HG02840 (cell line): Measurements from ENCODE around the gene AFF3.
"Not testable (repeated sequence)": the region's sequence is repeated elsewhere in the genome, so short reads cannot be mapped to it uniquely, and the experiment has no call there.

Source experiments
- ATAC-seq: cut with Tn5 transposase; IDR thresholded peaks from one replicate; pipeline ENCODE4 v1.9.1; 2021; ENCODE audit warnings: mild to moderate bottlenecking, moderate library complexity, moderate number of reproducible peaks; ENCODE audit not compliant: unreplicated experiment, low FRiP score

The AFF3 gene

DNA sequence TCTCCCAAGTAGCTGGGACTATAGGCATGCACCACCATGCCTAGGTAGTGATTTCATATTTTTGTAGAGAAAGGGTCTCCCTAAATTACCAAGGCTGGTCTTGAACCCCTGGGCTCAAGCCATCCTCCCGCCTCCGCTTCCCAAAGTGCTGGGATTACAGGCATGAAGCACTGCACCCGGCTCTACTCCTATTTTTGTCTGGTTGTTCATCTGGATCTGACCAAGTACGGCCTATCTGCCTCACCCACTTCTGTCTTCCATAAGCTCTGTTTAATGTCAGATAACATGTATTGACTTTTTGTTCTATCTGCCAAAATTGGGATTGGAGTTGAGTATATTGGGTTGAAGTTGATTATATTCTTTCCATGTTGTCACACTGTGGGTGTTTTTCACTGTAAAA is 198.4 kb downstream of the AFF3 start:
- ATAC-seq: no peak

DNA sequence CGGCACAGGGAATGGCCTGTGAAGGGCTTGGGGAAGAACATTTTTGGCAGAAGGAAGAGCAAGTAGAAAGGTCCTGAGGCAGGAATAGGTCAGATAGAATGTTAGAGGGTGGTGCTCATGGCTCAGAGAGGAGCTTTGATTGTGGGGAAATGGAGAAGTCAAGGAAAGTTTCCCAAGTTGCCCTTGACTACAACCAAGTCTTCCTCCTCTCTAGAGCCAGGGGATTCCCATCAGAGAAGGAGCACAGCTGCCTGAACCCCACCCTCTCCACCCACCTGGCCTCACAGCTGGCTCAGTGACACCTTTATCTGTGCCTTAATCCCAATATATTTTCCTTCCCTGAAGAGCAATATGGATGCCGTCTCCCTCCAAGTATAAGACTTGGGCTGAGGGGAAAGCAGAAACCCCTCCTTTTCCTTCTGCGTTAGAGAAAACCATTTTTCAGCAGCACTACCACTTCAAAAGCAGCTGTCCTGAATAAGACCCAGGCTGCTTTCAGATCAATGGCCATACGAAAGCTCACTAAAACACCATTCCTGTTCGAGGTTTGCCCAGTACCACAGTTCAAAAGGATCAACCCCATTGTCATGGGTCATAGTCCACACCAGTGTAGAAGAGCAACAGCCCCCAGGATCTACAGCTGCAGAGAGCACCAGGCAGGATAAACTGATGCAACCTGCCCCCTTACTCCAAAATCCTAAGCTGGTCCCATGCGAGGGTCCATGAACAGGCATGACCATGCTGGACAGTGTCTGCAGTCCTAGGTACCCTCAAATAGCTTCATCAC is 199.6 kb downstream of the AFF3 start:
- ATAC-seq: no peak

DNA sequence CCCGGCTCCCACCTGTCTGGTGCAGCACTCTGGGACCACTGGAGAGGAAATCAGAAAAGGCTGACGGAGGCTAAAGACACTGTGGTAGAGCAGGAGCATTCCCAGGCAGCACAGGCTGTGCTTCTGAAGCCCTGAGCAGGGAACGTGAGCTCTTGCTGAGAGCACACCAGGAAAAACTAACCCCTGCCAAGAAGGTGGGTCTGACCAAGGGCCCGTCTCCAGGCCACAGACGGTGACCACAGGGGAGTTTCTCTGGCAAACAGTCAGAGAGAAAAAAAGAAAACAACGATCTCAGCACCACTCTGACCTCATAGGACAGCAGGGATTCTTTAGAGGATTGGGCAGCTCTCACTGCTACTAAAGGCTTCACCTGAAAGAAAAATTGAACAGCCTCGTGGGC is 201.4 kb downstream of the AFF3 start:
- no peak for ATAC-seq

DNA sequence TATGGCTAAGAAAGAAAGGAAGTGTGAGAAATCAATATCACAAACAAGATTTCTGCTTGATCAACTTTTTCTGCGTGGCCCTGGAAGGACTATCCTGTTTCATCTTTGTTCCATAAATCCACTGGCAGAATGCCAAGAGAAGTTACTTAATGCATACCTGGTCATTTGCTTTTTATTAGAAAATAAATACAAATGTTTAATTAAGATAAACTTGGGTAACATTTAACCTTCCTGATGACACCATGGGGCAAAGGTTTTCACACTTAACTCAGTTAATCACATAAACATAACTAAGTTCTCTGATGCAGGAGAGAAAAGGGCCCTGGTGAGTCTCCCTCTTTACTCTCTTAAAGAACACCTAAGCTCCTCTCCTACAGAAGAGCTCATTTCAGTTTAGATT is 203.3 kb downstream of the AFF3 start:
- no peak for ATAC-seq

DNA sequence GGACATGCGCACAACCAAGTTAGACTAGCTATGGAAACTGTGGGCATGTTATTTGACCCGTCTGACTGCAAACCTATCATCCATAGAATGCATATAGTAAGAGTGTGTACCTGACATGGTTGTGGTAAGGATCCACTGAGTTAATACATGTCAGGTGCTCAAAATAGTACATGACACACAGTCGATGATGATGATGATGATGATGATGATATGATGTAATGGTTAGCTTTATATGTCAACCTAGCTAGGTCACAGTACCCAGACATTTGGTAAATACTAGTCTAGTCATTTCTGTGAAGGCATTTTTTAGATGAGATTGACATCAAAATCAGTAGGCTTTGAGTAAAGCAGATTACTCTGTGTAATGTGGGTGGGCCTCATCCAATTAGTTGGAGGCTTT is 204.1 kb downstream of the AFF3 start:
- ATAC-seq: no peak

DNA sequence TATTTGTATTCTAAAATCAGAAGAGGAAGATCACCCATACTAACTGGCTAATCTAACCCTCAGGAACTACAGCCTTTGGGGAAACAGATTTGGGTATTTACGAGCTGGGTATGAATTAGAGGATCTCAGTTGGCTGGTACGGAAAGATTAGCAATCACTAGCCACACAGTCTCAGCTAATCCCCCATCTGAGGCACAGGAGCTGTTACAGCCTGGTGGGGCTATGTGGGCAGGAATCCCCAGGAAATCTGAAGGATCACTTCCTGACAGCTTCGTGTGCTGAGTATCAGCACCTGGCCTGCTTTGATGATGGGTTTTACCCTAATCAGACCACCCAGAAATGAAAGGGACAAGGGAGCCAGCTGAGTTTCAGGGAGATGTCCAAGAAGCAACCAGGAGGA is 206.3 kb downstream of the AFF3 start:
- ATAC-seq: no peak

DNA sequence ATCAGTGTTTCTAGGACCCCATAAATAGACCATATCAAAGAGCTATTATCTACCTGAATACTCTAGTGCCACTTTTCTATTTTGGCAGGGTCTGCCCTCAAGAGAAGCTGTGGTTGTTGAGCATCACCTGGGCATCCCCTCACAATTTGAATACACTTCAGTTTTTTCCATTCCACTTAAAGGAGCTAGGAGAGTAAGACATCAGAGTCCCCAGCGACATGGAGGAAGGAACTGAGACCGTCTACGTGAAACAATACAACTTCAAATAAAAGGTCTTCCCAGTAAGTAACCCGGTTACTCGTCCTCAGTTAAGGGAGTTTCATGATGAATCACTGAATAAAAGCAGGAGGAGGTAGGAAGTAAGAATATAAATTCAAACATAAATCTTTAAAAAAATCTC is 206.7 kb downstream of the AFF3 start:
- no peak for ATAC-seq

DNA sequence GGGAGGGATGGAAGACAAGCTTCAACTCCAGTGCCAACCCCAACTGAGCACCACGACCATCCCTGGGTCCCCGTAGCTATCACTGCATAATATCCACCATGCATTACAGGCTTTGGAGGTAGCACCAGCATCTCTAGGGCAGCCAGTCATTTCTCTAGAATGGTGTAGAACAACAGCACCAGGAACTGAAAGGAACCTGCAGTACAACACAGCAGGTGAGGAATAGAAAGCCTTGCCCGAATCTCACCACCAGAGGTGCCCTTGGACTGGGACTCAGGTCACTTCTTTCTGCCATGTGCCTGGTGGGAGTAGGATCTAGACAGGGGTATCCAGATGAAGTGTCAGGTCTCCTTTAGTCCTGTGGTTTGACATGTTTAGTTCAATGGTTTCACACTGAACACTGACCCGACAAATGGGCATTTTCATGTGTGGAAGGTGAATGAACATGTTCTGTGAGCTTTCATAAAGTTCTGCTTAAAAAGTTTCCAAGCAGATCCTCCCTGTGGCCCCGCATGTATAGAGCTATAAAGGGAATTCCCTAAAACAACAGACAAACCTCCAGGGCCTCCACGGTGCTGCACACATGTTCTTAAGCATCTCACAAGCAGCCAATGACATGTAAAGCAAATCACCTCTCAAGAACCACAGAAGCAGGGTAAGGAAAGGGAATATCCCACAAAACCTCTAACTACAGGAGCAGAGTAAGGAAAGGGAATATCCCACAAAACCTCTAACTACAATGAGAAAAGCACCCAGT is 208.3 kb downstream of the AFF3 start:
- ATAC-seq: no peak

DNA sequence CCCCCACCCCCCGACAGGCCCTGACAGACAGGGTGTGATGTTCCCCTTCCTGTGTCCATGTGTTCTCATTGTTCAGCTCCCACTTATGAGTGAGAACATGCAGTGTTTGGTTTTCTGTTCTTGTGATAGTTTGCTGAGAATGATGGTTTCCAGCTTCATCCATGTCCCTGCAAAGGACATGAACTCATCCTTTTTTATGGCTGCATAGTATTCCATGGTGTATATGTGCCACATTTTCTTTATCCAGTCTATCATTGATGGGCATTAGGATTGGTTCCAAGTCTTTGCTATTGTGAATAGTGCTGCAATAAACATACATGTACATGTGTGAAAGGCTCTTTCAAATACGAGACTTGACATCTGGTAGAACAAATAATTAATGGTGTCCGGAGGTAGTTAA is 208.9 kb downstream of the AFF3 start:
- not testable (repeated sequence) for ATAC-seq

DNA sequence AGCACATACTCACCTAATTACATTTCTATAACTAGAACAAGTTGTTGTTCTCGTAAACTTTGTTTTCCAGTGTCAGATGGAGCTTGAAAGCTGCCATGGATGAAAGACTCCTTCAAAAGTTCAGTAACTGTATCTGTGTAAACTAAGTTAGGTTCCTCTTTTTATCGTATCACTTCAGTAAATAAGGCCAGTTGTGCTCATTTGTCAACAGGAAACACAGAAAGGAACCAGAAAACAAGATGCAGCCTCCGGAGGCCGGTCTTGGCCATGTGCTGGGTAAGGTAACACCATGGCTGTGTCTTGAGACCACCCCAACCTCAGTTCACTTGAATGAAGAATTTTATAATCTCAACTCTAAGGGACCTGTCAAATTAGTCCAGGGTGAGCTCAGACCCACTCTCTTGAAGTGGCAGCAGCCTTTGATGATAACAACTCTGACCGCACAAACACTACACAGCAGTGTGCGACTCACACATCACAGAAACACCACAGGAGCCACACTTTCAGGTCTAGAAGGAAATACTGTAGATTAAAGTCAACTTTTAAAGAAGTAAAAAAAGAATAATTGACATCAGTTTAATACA is 213.8 kb downstream of the AFF3 start:
- ATAC-seq: no peak

DNA sequence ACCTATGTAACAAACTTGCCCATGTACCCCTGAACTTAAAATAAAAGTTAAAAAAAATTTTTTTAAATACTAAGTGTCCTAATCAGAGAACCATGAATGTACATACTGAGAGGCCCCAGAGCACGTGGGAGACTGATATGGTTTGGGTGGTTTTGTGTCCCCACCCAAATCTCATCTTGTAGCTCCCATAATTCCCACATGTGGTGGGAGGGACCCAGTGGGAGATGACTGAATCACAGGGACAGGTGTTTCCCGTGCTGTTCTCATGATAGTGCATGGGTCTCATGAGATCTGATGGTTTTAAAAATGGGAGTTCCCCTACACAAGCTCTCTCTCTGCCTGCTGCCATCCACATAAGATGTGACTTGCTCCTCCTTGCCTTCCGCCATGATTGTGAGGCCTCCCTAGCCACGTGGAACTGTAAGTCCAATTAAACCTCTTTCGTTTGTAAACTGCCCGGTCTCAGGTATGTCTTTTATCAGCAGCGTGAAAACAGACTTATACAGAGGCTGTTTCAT is 214.6 kb downstream of the AFF3 start:
- not testable (repeated sequence) for ATAC-seq

DNA sequence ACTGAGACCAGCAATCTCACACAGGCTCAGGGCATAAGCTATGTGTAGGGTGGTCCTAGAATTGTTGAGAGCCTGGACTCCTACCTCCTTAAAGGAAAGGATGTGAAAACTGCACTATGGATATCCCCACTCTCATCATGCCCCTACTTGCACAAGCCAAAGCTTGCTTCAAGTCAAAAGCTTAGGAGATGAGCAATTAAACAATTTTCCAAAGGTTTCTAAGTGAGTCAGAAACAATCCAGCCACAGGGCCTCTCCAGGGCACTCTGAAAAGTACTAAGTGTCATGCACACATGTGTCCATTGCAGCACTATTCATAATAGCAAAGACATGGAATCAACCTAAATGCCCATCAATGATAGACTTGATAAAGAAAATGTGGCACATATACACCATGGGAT is 215.4 kb downstream of the AFF3 start:
- ATAC-seq: no peak

DNA sequence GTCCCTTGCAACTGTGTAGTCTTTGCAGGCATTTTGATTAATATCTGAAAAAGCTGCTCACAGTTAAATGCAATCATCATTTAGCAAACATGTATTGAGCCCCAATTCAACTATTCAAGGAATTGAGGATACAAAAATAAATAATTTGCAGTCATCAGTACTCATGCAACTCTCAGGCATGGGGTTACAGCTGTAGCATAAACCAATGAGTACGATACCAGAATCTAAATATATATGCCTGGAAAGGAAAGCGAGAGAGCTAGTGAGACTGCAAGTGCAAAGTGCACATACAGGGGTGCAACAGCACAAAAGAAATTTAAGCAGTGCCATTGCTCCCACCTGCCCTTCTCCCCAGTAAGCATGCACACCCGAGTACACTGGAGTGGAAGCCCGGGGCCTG is 216.4 kb downstream of the AFF3 start:
- no peak for ATAC-seq

DNA sequence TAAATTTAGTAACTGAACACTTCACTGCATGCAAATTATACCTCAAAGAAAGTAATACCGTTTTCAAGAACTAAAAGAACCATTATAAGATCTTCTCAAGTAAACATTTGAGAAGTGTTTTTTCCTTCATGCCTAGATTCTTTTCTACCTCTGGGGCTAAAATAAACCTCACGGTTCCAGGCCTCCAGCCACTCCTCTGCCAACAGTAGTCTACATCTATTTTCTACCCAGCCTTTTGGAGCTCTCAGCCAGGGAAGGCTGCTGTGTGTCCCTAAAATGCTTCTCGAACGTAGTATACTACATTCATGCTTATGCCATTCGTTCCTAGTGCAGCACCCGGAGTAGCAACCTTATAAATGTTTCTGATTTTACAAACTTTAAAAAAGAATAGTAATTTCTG is 219.7 kb downstream of the AFF3 start:
- no peak for ATAC-seq

DNA sequence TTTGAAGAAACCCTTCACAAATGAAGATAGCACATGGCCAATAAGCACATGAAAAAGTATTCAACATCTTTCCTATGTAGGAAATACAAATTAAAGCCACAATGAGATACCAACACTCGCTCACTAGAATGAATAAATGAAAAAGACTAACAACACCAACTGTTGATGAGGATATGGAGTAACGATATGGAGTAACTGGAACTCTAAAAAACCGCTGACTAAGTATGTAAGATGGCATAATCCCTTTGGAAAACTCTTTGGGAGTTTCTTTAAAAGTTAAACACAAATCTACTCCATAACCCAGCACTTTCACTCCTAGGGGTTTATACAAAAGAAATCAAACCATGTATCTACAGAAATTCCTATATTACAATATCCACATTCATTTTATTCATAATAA is 220.5 kb downstream of the AFF3 start:
- ATAC-seq: no peak

DNA sequence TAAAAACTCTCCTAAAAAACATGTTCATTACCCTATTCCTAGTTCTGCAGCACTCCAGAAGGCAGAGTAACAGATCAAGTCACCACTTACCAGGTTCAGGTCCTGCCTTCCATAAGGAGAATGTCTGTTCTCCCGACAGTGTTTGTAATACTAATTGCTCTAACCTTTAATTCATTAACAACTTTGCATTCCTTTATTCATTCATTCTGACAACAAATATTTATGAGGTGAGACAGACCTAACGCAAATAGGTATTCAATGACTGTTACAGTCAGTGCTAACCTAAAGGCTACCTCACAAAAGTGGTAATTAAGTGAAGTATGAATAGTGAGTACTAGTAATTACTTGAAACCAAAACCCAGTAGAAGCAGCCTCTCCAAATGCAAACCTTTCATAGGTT is 224.0 kb downstream of the AFF3 start:
- no peak for ATAC-seq

DNA sequence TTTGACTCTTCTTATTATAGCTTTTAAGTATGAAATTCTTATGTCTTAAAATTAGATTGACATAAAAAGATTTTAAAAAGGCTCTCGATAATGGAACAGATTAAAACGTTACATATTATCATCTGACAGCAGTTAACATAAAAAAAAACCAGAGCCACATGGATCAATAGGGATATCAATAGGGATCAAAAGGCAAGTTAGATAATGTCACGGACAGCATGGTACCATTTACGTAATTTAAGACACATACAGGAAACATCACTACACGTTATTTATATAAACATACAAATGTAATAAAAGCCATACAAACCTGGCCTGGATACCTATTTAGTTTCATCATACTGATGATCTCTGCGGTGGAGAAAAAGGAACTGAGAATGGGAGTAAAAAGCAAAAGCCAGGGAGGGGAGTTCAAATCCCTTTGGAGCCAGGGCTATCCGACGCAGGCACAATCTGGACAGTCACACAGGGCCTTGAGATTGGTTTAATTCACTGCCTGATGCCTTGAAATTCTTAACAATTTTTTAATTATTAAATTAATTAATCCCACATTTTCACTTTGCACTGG is 227.2 kb downstream of the AFF3 start:
- no peak for ATAC-seq

DNA sequence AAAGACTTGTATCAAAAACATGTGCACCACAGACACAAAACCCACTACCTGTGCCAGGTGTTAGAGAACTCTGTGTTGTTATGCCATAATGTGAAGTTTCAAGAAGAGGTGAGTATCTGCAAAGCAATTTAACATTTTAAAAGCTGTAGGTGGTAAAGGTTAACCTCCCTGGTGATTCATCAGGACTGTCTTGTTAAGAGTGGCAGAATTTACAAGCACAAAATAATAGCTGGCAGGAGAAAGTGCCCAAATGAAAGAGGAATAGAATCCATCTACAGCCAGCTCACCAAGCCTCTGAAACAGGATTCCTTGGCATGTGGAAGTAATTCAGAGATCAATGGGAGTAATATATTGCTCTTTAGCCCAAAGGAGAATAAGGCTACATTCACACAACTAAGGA is 230.7 kb downstream of the AFF3 start:
- no peak for ATAC-seq

DNA sequence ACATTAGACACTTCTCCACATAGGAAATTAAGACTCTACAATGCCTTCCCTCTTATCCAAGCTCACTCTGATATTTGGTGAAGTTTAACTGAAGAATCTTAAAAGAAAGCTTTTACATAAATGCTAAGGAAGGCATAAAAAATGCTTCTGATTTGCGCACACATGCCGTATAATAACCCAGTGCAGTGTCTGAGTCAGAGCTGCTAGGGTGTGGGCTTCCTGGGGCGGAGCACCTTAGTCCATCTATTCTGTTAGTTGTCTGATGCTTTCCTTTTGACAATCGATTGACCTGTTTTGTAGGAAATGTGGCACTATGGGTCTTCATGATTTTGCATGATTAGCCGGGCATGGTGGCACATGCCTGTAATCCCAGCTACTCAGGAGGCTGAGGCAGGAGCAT is 231.5 kb downstream of the AFF3 start:
- ATAC-seq: no peak

DNA sequence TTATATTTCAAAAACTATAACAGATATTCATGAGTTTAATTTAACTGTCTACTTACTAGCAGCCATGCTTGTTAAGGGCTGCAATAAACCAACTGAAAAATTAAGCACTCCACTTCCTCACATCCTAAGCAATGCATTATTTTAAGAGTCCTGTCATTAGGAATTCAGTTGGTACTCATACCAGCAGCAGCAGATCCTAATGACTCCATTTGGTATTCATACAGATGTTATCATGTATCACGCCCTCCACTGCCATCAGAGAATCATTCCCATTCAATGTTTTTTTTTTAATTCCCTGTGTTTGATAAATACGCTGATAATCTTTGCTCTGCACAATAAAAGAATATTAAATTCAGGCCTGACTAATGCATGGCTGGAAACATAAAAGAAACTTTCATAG is 236.8 kb downstream of the AFF3 start:
- ATAC-seq: no peak

DNA sequence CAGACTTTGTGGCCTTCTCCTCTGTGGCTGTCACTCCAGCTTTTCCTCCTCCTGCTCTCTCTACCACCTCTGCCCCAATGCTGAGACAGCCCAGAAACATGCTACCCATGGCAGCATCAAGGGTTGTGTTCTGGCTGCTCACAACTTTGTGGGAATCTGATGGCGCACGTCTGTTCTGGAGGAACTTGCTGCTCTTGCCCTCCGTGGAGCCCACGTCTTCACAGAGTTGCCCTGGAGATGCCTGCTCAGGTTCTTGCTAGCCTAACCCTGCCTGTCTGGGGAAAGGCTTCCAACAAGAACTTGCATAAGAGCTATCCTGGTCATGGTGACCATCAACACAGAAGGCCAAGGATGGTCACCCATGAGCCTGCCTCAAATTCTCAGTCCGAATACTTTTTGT is 237.4 kb downstream of the AFF3 start:
- no peak for ATAC-seq
